H1 (cell line): Measurements from ENCODE around the gene SLC25A40. TPM values are rescaled to one million over a fixed set of nuclear protein-coding genes. Genes with fewer than 3 reads are reported as not detected.

Source experiments
- CTCF ChIA-PET: fragments of 300-600 bp; sonication (Branson Sonifier 250); formaldehyde crosslinking; loops from one replicate; lab custom pipeline; 2021; ENCODE audit not compliant: partially characterized antibody; lab: Charles Lee
- POLR2A ChIA-PET: fragments of 300-600 bp; sonication (Branson Sonifier 250); formaldehyde crosslinking; loops from one replicate; lab custom pipeline; 2021; ENCODE audit warnings: inconsistent platforms; ENCODE audit not compliant: partially characterized antibody; lab: Charles Lee
- DNase-seq, 2 experiments: peaks; one replicate each; pipeline versions ENCODE4 v3.0.0 to v3.0.0-alpha.2; 2010 to 2022; ENCODE audit warnings: low spot score in 2 of 2, low read depth in 1 of 2, mixed read lengths in 1 of 2
- FAIRE-seq: peaks from 2 replicates; lab custom pipeline; 2011; peaks lifted over from hg19 to GRCh38; lab: Jason Lieb, UNC
- H2AFZ ChIP-seq: 2 replicates; pipeline ENCODE4 v1.8.1; 2012; ENCODE audit warnings: low read length, inconsistent platforms
- H2AK5ac ChIP-seq: 2 replicates; pipeline ENCODE4 v1.6.1; 2013; ENCODE audit warnings: low read depth, low read length
- H2BK120ac ChIP-seq: replicated peaks from 2 replicates; pipeline ENCODE3; 2013; ENCODE audit warnings: low read depth, low read length, inconsistent platforms
- H2BK12ac ChIP-seq: 2 replicates; pipeline ENCODE4 v1.6.1; 2013; ENCODE audit warnings: low read depth, low read length
- H2BK15ac ChIP-seq: 2 replicates; pipeline ENCODE4 v1.6.1; 2013; ENCODE audit warnings: low read length
- H2BK20ac ChIP-seq: 2 replicates; pipeline ENCODE4 v1.6.1; 2013; ENCODE audit warnings: low read length
- H2BK5ac ChIP-seq: 2 replicates; pipeline ENCODE4 v1.6.1; 2013; ENCODE audit warnings: low read depth, low read length
- H3K14ac ChIP-seq: 2 replicates; pipeline ENCODE4 v1.6.1; 2013; ENCODE audit warnings: inconsistent platforms; ENCODE audit not compliant: insufficient read length
- H3K18ac ChIP-seq: 2 replicates; pipeline ENCODE4 v1.6.1; 2013; ENCODE audit warnings: low read length; ENCODE audit errors: extremely low read depth
- H3K23ac ChIP-seq: 2 replicates; pipeline ENCODE4 v1.6.1; 2013; ENCODE audit warnings: inconsistent platforms; ENCODE audit not compliant: insufficient read length
- H3K23me2 ChIP-seq: 2 replicates; pipeline ENCODE4 v1.6.1; 2013; ENCODE audit warnings: low read depth, low read length
- H3K27ac ChIP-seq: 2 replicates; pipeline ENCODE4 v1.6.1; 2011; ENCODE audit warnings: low read depth, low read length, inconsistent platforms
- H3K27me3 ChIP-seq, 4 experiments: replicated peaks in 1 of 4; 1 replicate in 1 of 4; 2 replicates in 3 of 4; pipeline versions ENCODE4 v1.6.1 to v1.8.1; 2011 to 2013; ENCODE audit warnings: low read length in 3 of 4, mild to moderate bottlenecking in 3 of 4, inconsistent platforms in 2 of 4, mixed read lengths in 2 of 4, moderate library complexity in 1 of 4; ENCODE audit not compliant: control insufficient read depth in 3 of 4, insufficient read depth in 3 of 4; ENCODE audit errors: extremely low read depth in 1 of 4
- H3K36me3 ChIP-seq, 4 experiments: 2 replicates each; pipeline versions ENCODE4 v1.6.1 to v1.8.1; 2011 to 2013; ENCODE audit warnings: mild to moderate bottlenecking in 4 of 4, low read length in 3 of 4, moderate library complexity in 2 of 4, control low read depth in 1 of 4, inconsistent platforms in 1 of 4; ENCODE audit not compliant: insufficient read depth in 4 of 4, control insufficient read depth in 2 of 4
- H3K4ac ChIP-seq: replicated peaks from 2 replicates; pipeline ENCODE3; 2013; ENCODE audit warnings: low read length, low read depth, mixed read lengths, inconsistent platforms; ENCODE audit not compliant: insufficient read length
- H3K4me1 ChIP-seq, 4 experiments: replicated peaks in 1 of 4; 1 replicate in 1 of 4; 2 replicates in 3 of 4; pipeline versions ENCODE4 v1.6.1 to v1.8.1; 2011 to 2013; ENCODE audit warnings: low read length in 3 of 4, inconsistent platforms in 2 of 4, mixed read lengths in 1 of 4; ENCODE audit not compliant: insufficient read depth in 4 of 4, control insufficient read depth in 3 of 4
- H3K4me2 ChIP-seq, 2 experiments: 2 replicates each; pipeline versions ENCODE4 v1.6.1 to v1.8.1; 2011 to 2013; ENCODE audit warnings: low read depth in 2 of 2, low read length in 2 of 2, control low read depth in 1 of 2, inconsistent platforms in 1 of 2, mild to moderate bottlenecking in 1 of 2; ENCODE audit not compliant: insufficient read depth in 1 of 2
- H3K4me3 ChIP-seq, 4 experiments: fragments of 200-600, 300-600 bp in 1 of 4; sonication (generic), shearing (Covaris generic), sonication (Bioruptor Twin) in 1 of 4; 2 replicates each; pipeline versions ENCODE4 v1.5.1 to v1.8.1; 2011 to 2016; ENCODE audit warnings: low read length in 4 of 4, low read depth in 3 of 4, control low read depth in 2 of 4, inconsistent platforms in 2 of 4, mild to moderate bottlenecking in 2 of 4, mixed read lengths in 1 of 4, moderate library complexity in 1 of 4; ENCODE audit not compliant: insufficient read depth in 2 of 4; ENCODE audit errors: extremely low read depth in 1 of 4
- H3K56ac ChIP-seq: replicated peaks from 2 replicates; pipeline ENCODE3; 2013; ENCODE audit warnings: low read depth, mild to moderate bottlenecking, mixed read lengths, low read length, inconsistent platforms; ENCODE audit not compliant: insufficient read length
- H3K79me1 ChIP-seq: 2 replicates; pipeline ENCODE4 v1.6.1; 2013; ENCODE audit warnings: low read depth, low read length, control low read depth
- H3K79me2 ChIP-seq, 2 experiments: 2 replicates each; pipeline versions ENCODE4 v1.6.1 to v1.8.1; 2012 to 2013; ENCODE audit warnings: low read length in 2 of 2, mild to moderate bottlenecking in 2 of 2, inconsistent platforms in 1 of 2; ENCODE audit not compliant: insufficient read depth in 2 of 2, control insufficient read depth in 1 of 2
- H3K9ac ChIP-seq, 4 experiments: replicated peaks in 1 of 4; 1 replicate in 1 of 4; 2 replicates in 3 of 4; pipeline versions ENCODE4 v1.6.1 to v1.8.1; 2011 to 2013; ENCODE audit warnings: low read depth in 3 of 4, low read length in 3 of 4, control low read depth in 2 of 4, mild to moderate bottlenecking in 2 of 4, moderate library complexity in 2 of 4, inconsistent platforms in 1 of 4; ENCODE audit errors: extremely low read depth in 1 of 4
- H3K9me3 ChIP-seq, 2 experiments: 2 replicates each; pipeline versions ENCODE4 v1.6.1 to v1.8.1; 2012 to 2013; ENCODE audit warnings: mild to moderate bottlenecking in 2 of 2, moderate library complexity in 2 of 2, control low read depth in 1 of 2, inconsistent platforms in 1 of 2, low read depth in 1 of 2, low read length in 1 of 2, mixed read lengths in 1 of 2; ENCODE audit not compliant: insufficient read depth in 2 of 2
- H4K20me1 ChIP-seq, 2 experiments: replicated peaks in 1 of 2; 2 replicates each; pipeline versions ENCODE3 to v1.8.1; 2011 to 2013; ENCODE audit warnings: inconsistent platforms in 2 of 2, low read length in 2 of 2, mild to moderate bottlenecking in 1 of 2; ENCODE audit not compliant: insufficient read depth in 2 of 2, control insufficient read depth in 1 of 2
- H4K5ac ChIP-seq: 2 replicates; pipeline ENCODE4 v1.6.1; 2013; ENCODE audit warnings: low read length, low read depth, mixed read lengths, inconsistent platforms; ENCODE audit not compliant: insufficient read length
- H4K8ac ChIP-seq: 2 replicates; pipeline ENCODE4 v1.8.0; 2013; ENCODE audit warnings: mild to moderate bottlenecking, moderate library complexity, low read length, inconsistent platforms; ENCODE audit not compliant: insufficient read depth; ENCODE audit errors: extremely low read depth
- H4K91ac ChIP-seq: replicated peaks from 2 replicates; pipeline ENCODE3; 2013; ENCODE audit warnings: low read length, mixed read lengths, inconsistent platforms; ENCODE audit not compliant: insufficient read length
- CBX5 ChIP-seq: fragments of 300-800, 300-1000 bp; sonication (generic); IDR thresholded peaks from 2 replicates; pipeline ENCODE4 v1.7.1; 2016; ENCODE audit warnings: antibody characterized with exemption, low read length, low read depth
- HDAC6 ChIP-seq: IDR thresholded peaks from one replicate; pipeline ENCODE4 v1.7.1; 2012; ENCODE audit warnings: low read depth, mild to moderate bottlenecking, inconsistent platforms, low read length, moderate library complexity
- POLR2A ChIP-seq, 2 experiments: IDR thresholded peaks; 1 replicate in 1 of 2; 2 replicates in 1 of 2; pipeline ENCODE4 v1.6.1; 2011; ENCODE audit warnings: low read depth in 2 of 2, low read length in 2 of 2, mild to moderate bottlenecking in 2 of 2; ENCODE audit errors: control extremely low read depth in 1 of 2
- POLR2AphosphoS5 ChIP-seq: IDR thresholded peaks from 2 replicates; pipeline ENCODE4 v1.6.1; 2011; ENCODE audit warnings: low read depth, low read length
- SAP30 ChIP-seq: fragments of 300-600 bp; sonication (generic); IDR thresholded peaks from 2 replicates; pipeline ENCODE4 v1.7.1; 2012; ENCODE audit warnings: low read length, moderate library complexity, mild to moderate bottlenecking, inconsistent platforms; ENCODE audit not compliant: insufficient read depth, insufficient replicate concordance
- SP1 ChIP-seq: IDR thresholded peaks from 2 replicates; pipeline ENCODE4 v1.6.1; 2011; ENCODE audit warnings: low read depth, low read length
- SP2 ChIP-seq: IDR thresholded peaks from 2 replicates; pipeline ENCODE4 v1.6.1; 2012; ENCODE audit warnings: mild to moderate bottlenecking, low read length, inconsistent platforms
- TAF7 ChIP-seq: optimal IDR thresholded peaks from 2 replicates; pipeline ENCODE3; 2011; ENCODE audit warnings: low read depth, mild to moderate bottlenecking, inconsistent platforms, low read length, moderate library complexity, borderline replicate concordance
- TCF12 ChIP-seq: IDR thresholded peaks from 2 replicates; pipeline ENCODE4 v1.6.1; 2011; ENCODE audit warnings: low read depth, mild to moderate bottlenecking, low read length
- USF2 ChIP-seq: IDR thresholded peaks from 2 replicates; pipeline ENCODE4 v1.6.1; 2011; ENCODE audit warnings: low read length, improper control_type of control experiment
- YY1 ChIP-seq: IDR thresholded peaks from 2 replicates; pipeline ENCODE4 v1.6.1; 2011; ENCODE audit warnings: low read depth, mild to moderate bottlenecking, low read length
- WGBS, 2 experiments: shearing (Covaris generic) in 1 of 2; methylation state at CpG; one replicate each; pipeline versions ENCODE4 v1.1.6 to v1.1.7; 2013 to 2015; ENCODE audit warnings: low lambda C conversion rate in 2 of 2, mixed read lengths in 2 of 2, inconsistent platforms in 1 of 2, low coverage in 1 of 2, missing lambda C conversion rate in 1 of 2; ENCODE audit not compliant: insufficient replicate concordance in 2 of 2, insufficient coverage in 1 of 2, insufficient read length in 1 of 2; ENCODE audit errors: extremely low coverage in 1 of 2, missing lambda C conversion rate in 1 of 2; 5-methylcytosine and 5-hydroxymethylcytosine counted together
- polyA plus RNA-seq, 7 experiments: library from polyadenylated mRNA; depleted of rRNA in 3 of 7; stranded (reverse) in 5 of 7; unstranded in 2 of 7; fragments of >200 nt in 5 of 7; fragments of 200-250 nt in 2 of 7; gene quantifications; 1 replicate in 5 of 7; 2 replicates in 1 of 7; 4 replicates in 1 of 7; pipeline versions ENCODE4 v1.2.1 to v1.2.3, GENCODE V29; 2011 to 2013; ENCODE audit warnings: missing spikeins in 2 of 7, mixed read lengths in 2 of 7
- total RNA-seq: library from RNA; stranded (reverse); fragmentation: NEBNext Ultra II Directional; extraction: Animal tissue kit (Norgen Biotek cat#: 25700); gene quantifications from 2 replicates; pipeline ENCODE4 v1.2.1, GENCODE V29; 2021

Gene SLC25A40
- total and polyA plus RNA-seq, 2 of the 8 experiments (the other 6 are each of a cell fraction or from before 2014, with no cell fraction given): 6.5 to 17.3 TPM

DNA sequence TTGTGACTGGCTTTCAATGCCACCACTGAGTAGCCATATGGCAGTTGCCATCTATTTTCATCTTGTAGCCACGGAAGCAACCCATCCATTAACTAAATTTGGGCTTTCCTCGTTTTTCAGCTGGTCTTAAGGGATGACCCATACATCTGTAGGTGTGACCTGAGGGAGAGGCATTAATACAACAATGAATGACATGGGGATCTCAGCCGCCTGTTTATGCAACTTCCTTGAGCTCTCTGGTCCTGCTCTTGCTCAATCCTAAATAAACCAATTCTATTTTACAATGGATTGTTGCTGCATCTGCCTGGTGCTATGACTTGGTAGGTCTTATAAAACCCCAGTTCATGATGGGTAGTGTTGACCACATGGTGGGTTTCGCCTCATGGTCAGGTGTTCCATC, 36.0 kb upstream of the SLC25A40 start:
- H3K9ac ChIP-seq: no peak overlapping the region
- H3K4ac ChIP-seq: no peak overlapping the region
- H3K27me3 ChIP-seq: no peaks in the 10 kb centered on the region
- no peak overlapping the region for H3K4me3 ChIP-seq
- H3K18ac ChIP-seq: no peak overlapping the region
- no peak overlapping the region for H2BK5ac ChIP-seq
- no peak for TF ChIP-seq USF2
- no peak for TF ChIP-seq YY1
- no peak for TF ChIP-seq HDAC6
- TF ChIP-seq SP2: no peak
- TF ChIP-seq POLR2AphosphoS5: no peak
- no peak for TF ChIP-seq TAF7
- no peak for TF ChIP-seq CBX5
- no peak for TF ChIP-seq SAP30
- TF ChIP-seq POLR2A (IDR thresholded peaks at IDR 0.05; ENCODE audit: control extremely low read depth in 1 of 2, low read depth in 2 of 2, low read length in 2 of 2): no peak
- TF ChIP-seq TCF12: no peak
- no peak for TF ChIP-seq SP1
- H3K4me1 ChIP-seq: no peaks in the 10 kb centered on the region
- H2BK15ac ChIP-seq: no peak overlapping the region
- no peak overlapping the region for H3K4me2 ChIP-seq
- H3K79me1 ChIP-seq: no peaks in the 10 kb centered on the region
- no peak overlapping the region for H2AFZ ChIP-seq
- H3K56ac ChIP-seq: no peak overlapping the region
- H4K20me1 ChIP-seq: no peaks in the 10 kb centered on the region
- POLR2A ChIA-PET: interaction anchor here (2.8 kb wide), 1 partner anchor 22 kb away, joined by 9 read pairs; the partner anchor contains the start of gene ADAM22
- FAIRE-seq: no peak
- 89% methylated on average over 4 of the region's 4 CpGs; no CpG with 5 or more reads in 1 of the 2 experiments for WGBS, 2 experiments
- H3K36me3 ChIP-seq: peaks cover 0 to 9% (median 4%) of the 10 kb centered on the region in 4 experiments; a peak in 2 of 8 replicates
- no peak overlapping the region for H2BK120ac ChIP-seq
- no peak overlapping the region for H3K23ac ChIP-seq
- no peak overlapping the region for H2BK12ac ChIP-seq
- no peak for DNase-seq
- H3K27ac ChIP-seq: no peak overlapping the region
- CTCF ChIA-PET: interaction anchor here (1.8 to 3.3 kb wide), 2 partner anchors 10 to 15 kb away, joined by 4 to 21 read pairs; no protein-coding TSS in a partner anchor
- no peak overlapping the region for H4K8ac ChIP-seq
- no peak overlapping the region for H2BK20ac ChIP-seq
- H3K23me2 ChIP-seq: no peaks in the 10 kb centered on the region
- H4K5ac ChIP-seq: no peak overlapping the region
- no peak overlapping the region for H3K14ac ChIP-seq
- no peaks in the 10 kb centered on the region for H3K9me3 ChIP-seq
- no peak overlapping the region for H4K91ac ChIP-seq
- H3K79me2 ChIP-seq: no peaks in the 10 kb centered on the region
- no peak overlapping the region for H2AK5ac ChIP-seq
